ENCODE measurements around the gene CHID1. TPM values are rescaled to one million over a fixed set of nuclear protein-coding genes. Genes with fewer than 3 reads are reported as not detected.

The CHID1 gene
- total RNA-seq, 1 experiment from 2014 or later: 85.6 TPM

- CTCF ChIA-PET: no interaction called here
- Histone ChIP-seq H3K4me3 (no peak overlapping the region), H3K79me2 (ENCODE audit: low read depth) (peaks cover 23% of the 10 kb centered on the region)
Measured at GRCh38 chr11:908273-908672, 2.3 kb downstream of the CHID1 start.

GRCh38 chr11:907668-908067 is 2.9 kb downstream of the CHID1 start:
- intact Hi-C loops (cut with micrococcal nuclease; ENCODE audit: unreplicated experiment): no loop called here
- TF ChIP-seq CTCF (conservative IDR thresholded peaks at IDR 0.05): no peak
- TF ChIP-seq EZH2 (IDR thresholded peaks at IDR 0.05; ENCODE audit: low read depth): no peak

More at GRCh38 chr11:908273-908672, 2.3 kb downstream of the CHID1 start:
- no TSS peak for BruUV-seq (replicated peaks)
- no peak overlapping the region for H3K4me2 ChIP-seq
- no peak overlapping the region for H3K27ac ChIP-seq
- no peaks in the 10 kb centered on the region; the same call in 1 of the 2 replicates for H3F3A ChIP-seq (ENCODE audit: insufficient read depth, low read depth)
- H3K36me3 ChIP-seq (ENCODE audit: low read depth): no peaks in the 10 kb centered on the region
- H3K4me1 ChIP-seq (replicated peaks; ENCODE audit: insufficient read depth): peaks cover 11% of the 10 kb centered on the region
- no peak for TF ChIP-seq CTCF (conservative IDR thresholded peaks at IDR 0.05)
- no peaks in the 10 kb centered on the region for H4K20me1 ChIP-seq (ENCODE audit: insufficient read depth)
- H3K27me3 ChIP-seq (ENCODE audit: insufficient read depth, low read depth): no peaks in the 10 kb centered on the region
- intact Hi-C loops (cut with micrococcal nuclease; ENCODE audit: unreplicated experiment): no loop called here
- POLR2A ChIA-PET (ENCODE audit: unreplicated experiment): no interaction called here
- DNase-seq: no peak
- no peak overlapping the region for H2AFZ ChIP-seq
- no peaks in the 10 kb centered on the region for H3K9me2 ChIP-seq (ENCODE audit: insufficient read depth)
- no peaks in the 10 kb centered on the region for H3K9me3 ChIP-seq (ENCODE audit: insufficient read depth, low read depth)

GRCh38 chr11:905952-906351 is 4.7 kb downstream of the CHID1 start:
- CTCF ChIA-PET: no interaction called here
- Histone ChIP-seq H3K4me1 (replicated peaks; ENCODE audit: insufficient read depth) (peaks cover 6% of the 10 kb centered on the region; the same call in 1 of the 2 replicates), H3K27me3 (ENCODE audit: insufficient read depth, low read depth) (no peaks in the 10 kb centered on the region), H3K9me2 (ENCODE audit: insufficient read depth) (no peaks in the 10 kb centered on the region), H3K4me3 (no peak overlapping the region), H3F3A (ENCODE audit: insufficient read depth, low read depth) (no peaks in the 10 kb centered on the region), H3K9me3 (ENCODE audit: insufficient read depth, low read depth) (no peaks in the 10 kb centered on the region), H3K4me2 (no peak overlapping the region), H3K36me3 (ENCODE audit: low read depth) (no peaks in the 10 kb centered on the region), H3K27ac (no peak overlapping the region), H3K79me2 (ENCODE audit: low read depth) (peaks cover 23% of the 10 kb centered on the region), H2AFZ (no peak overlapping the region), H4K20me1 (ENCODE audit: insufficient read depth) (no peaks in the 10 kb centered on the region)
- intact Hi-C loops (cut with micrococcal nuclease; ENCODE audit: unreplicated experiment): no loop called here
- no peak for DNase-seq
- BruUV-seq (replicated peaks): no TSS peak
- POLR2A ChIA-PET (ENCODE audit: unreplicated experiment): no interaction called here
- TF ChIP-seq EZH2 (IDR thresholded peaks at IDR 0.05; ENCODE audit: low read depth) (no peak), CTCF (conservative IDR thresholded peaks at IDR 0.05) (no peak)

More at GRCh38 chr11:907668-908067, 2.9 kb downstream of the CHID1 start:
- POLR2A ChIA-PET (ENCODE audit: unreplicated experiment): no interaction called here
- BruUV-seq (replicated peaks): no TSS peak
- no peak overlapping the region for H3K4me3 ChIP-seq
- no peaks in the 10 kb centered on the region for H3K9me3 ChIP-seq (ENCODE audit: insufficient read depth, low read depth)
- no peaks in the 10 kb centered on the region for H4K20me1 ChIP-seq (ENCODE audit: insufficient read depth)
- peaks cover 11% of the 10 kb centered on the region for H3K4me1 ChIP-seq (replicated peaks; ENCODE audit: insufficient read depth)
- no peak overlapping the region for H2AFZ ChIP-seq
- H3K36me3 ChIP-seq (ENCODE audit: low read depth): no peaks in the 10 kb centered on the region
- no peaks in the 10 kb centered on the region; the same call in 1 of the 2 replicates for H3F3A ChIP-seq (ENCODE audit: insufficient read depth, low read depth)
- H3K4me2 ChIP-seq: no peak overlapping the region
- no peaks in the 10 kb centered on the region for H3K9me2 ChIP-seq (ENCODE audit: insufficient read depth)
- no peak overlapping the region for H3K27ac ChIP-seq
- H3K27me3 ChIP-seq (ENCODE audit: insufficient read depth, low read depth): no peaks in the 10 kb centered on the region
- DNase-seq: no peak
- H3K79me2 ChIP-seq (ENCODE audit: low read depth): peaks cover 23% of the 10 kb centered on the region
- CTCF ChIA-PET: no interaction called here

Data from PC-9 (cell line).